ENCODE results near the gene GALM. TPM values are rescaled to one million over a fixed set of nuclear protein-coding genes. Genes with fewer than 3 reads are reported as not detected.
"Not testable (repeated sequence)": the region's sequence is repeated elsewhere in the genome, so short reads cannot be mapped to it uniquely, and the experiment has no call there.

The GALM gene
- total RNA-seq, 1 donor from 2014 or later = 15.6 TPM

- peak; percentile 51 for ATAC-seq
- intact Hi-C loops (cut with DNase I) = no loop called here
- no peak for DNase-seq (ENCODE audit: missing footprints)
Measured at GRCh38 chr2:38723173-38723572, 57.3 kb downstream of the GALM start.

GRCh38 chr2:38727661-38728060 lies 61.7 kb downstream of the GALM start:
- no peak for ATAC-seq

DNA sequence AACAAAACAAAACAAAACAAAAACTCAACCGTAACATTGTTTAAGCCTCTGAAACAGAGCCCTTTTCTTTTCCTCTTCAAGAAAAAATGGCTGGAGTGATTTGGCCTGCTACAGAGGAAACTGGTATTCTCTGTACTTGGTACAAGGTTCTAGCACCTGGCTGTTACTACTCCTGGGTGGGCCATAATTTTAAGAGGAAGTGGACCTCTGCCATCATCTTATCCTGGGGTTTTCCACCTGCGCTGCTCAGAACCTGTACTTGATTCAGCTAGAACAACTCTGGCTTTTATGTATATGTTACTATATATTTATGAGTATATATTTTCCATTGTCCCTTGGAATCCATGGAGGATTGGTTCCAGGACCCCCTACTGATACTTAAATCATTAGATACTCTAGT lies 62.8 kb downstream of the GALM start:
- DNase-seq (ENCODE audit: missing footprints) (no peak), ATAC-seq (no peak)
- intact Hi-C loops (cut with DNase I) = no loop called here

More at GRCh38 chr2:38727661-38728060, 61.7 kb downstream of the GALM start:
- no peak for DNase-seq (ENCODE audit: missing footprints)
- intact Hi-C loops (cut with DNase I) = no loop called here

- intact Hi-C loops (cut with DNase I) = no loop called here
- ATAC-seq (no peak), DNase-seq (ENCODE audit: missing footprints) (no peak)
Measured at GRCh38 chr2:38731090-38731489, 65.2 kb downstream of the GALM start.

- DNase-seq (ENCODE audit: missing footprints) (no peak), ATAC-seq (no peak)
- intact Hi-C loops (cut with DNase I) = no loop called here
Measured at GRCh38 chr2:38731684-38732221, 65.8 kb downstream of the GALM start.

GRCh38 chr2:38733300-38733971 lies 67.5 kb downstream of the GALM start:
- ATAC-seq (no peak), DNase-seq (ENCODE audit: missing footprints) (no peak)
- intact Hi-C loops (cut with DNase I) = no loop called here

DNA sequence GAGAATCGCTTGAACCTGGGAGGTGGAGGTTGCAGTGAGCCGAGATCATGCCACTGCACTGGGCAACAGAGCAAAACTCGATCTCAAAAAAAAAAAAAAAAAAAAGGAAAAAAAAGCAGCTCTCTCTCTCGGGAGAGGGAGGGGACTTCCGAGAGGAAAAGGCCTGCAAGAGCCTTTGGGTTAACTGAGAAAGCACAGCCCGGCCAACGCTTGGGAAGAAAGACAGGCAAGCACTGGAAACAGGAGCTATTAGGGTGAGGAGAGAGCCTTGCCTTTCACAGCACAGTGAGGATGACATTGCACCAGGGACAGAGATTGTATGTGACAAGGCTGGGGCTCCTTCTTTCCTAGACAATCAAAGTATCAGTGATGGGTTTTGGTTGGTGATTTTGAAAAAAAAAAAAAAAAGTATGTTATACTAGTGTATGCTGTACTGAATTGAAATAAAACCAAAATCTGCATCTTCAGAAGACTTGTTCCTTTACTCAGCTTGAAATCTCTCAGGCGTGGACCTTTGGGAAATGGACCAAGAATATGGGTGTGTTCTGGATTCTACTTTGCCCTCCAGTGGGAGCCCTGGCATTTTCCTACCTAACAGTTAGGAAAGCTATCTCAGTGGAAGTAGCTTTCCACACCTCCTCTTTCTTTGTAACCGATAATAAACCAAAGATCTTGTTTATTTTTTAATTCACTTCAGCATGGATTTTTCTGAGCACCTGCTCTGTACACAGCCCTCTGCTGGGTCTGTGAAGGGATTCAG lies 68.6 kb downstream of the GALM start:
- intact Hi-C loops (cut with DNase I) = no loop called here
- DNase-seq (ENCODE audit: missing footprints) (no peak), ATAC-seq (no peak)

GRCh38 chr2:38735999-38736320 lies 70.0 kb downstream of the GALM start:
- ATAC-seq = peak; percentile 21
- no peak for DNase-seq (ENCODE audit: missing footprints)
- intact Hi-C loops (cut with DNase I) = no loop called here

GRCh38 chr2:38737000-38737698 lies 71.2 kb downstream of the GALM start:
- DNase-seq (ENCODE audit: missing footprints); intact Hi-C loops (cut with DNase I): not testable (repeated sequence)
- ATAC-seq = peak; percentile 34

GRCh38 chr2:38737925-38738324 lies 72.0 kb downstream of the GALM start:
- no peak for ATAC-seq
- DNase-seq (ENCODE audit: missing footprints) = no peak
- intact Hi-C loops (cut with DNase I) = no loop called here

DNA sequence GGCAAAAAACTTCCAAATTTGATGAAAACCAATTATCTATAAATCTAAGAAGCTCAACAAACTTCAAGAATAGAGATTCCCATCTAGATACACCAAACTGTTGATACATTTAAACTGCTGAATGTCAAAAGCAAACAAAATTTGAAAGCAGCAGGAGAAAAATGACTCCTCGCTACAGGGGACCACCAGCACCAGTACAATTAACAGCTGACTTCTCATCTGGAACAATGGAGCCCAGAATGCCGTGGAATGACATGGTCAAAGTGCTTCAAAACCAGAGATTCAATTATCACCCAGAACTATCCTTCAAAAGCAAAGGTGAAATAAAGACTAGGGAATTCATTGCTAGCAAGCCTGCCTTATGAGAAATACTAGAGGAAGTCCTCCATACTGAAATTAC lies 73.6 kb downstream of the GALM start:
- intact Hi-C loops (cut with DNase I) = no loop called here
- DNase-seq (ENCODE audit: missing footprints) (no peak), ATAC-seq (no peak)

DNA sequence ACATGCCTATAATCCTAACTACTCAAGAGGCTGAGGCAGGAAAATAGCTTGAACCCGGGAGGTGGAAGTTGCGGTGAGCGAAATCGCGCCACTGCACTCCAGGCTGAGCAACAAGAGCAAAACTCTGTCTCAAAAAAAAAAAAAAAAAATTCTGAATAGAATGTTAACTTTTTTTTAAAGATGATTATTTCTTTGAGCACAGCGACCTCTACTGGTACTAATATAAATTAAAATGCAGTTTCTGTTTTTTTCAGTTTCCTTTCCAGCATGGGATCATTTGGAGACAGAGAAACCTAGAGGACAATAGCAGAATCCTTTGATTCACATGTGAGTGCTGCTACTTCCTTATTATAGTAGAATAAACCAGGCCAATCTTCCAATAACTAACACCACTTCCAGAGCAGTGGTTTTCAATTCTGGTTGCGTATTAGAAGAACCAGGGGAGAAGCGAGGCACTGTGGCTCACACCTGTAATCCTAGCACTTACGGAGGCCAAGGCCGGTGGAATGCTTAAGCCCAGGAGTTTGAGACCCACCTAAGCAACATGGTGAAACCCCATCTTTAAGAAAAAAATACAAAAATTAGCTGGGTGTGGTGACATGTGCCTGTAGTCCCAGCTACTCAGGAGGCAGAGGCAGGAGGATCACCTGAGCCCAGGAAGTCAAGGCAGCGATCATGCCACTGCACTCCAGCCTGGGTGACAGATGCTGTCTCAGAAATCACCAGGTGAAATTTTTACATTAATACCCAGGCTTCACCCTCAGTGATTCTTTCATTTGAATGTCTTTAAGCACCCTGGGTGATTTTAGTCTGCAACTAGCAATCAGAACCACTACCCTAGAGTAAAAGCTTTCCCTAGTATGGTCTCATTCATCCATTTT lies 75.2 kb downstream of the GALM start:
- no peak for DNase-seq (ENCODE audit: missing footprints)
- no peak for ATAC-seq
- intact Hi-C loops (cut with DNase I) = loop anchor here (5.0 to 10.0 kb wide), 2 partner anchors 204 to 426 kb away; no protein-coding TSS in a partner anchor

GRCh38 chr2:38742797-38743559 lies 77.1 kb downstream of the GALM start:
- no peak for ATAC-seq
- no peak for DNase-seq (ENCODE audit: missing footprints)
- intact Hi-C loops (cut with DNase I) = loop anchor here (5.0 to 10.0 kb wide), 2 partner anchors 206 to 428 kb away; no protein-coding TSS in a partner anchor

DNA sequence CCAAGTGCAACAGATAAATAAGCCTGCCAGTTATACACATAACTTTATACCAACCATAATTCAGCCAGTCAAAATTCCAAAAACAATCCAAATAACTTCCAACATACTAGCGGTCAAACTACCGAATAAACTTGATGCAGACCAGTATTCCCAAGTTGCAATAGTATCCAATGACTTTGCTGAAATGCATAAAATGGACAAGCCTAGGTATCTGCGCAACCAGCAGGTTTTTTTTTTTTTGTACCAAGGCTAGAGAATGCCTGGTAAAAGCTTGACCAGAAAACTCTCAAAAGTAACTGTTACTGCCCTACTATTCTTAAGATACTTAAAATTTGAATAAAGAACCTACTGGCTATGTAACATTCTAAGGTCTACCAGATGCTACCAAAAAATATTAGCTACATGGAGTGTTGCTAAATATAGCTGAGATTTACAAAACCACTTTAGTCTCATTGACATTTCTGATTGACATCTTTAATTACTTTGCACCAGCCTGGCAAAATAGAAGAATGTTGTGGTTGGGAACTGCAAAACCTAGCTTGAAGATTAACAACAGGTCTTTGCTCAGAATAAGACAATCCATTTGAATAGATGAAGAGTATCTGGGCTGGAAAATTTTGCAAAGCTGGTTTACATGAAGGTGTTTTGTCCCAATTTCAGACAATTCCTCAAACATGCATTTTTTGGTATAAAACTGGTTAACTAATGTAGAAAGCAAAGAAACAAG lies 77.9 kb downstream of the GALM start:
- ATAC-seq (no peak), DNase-seq (ENCODE audit: missing footprints) (no peak)
- intact Hi-C loops (cut with DNase I) = loop anchor here (5.0 to 10.0 kb wide), 2 partner anchors 207 to 429 kb away; no protein-coding TSS in a partner anchor

- no peak for ATAC-seq
- intact Hi-C loops (cut with DNase I) = loop anchor here (5.0 to 10.0 kb wide), 2 partner anchors 207 to 430 kb away; no protein-coding TSS in a partner anchor
- DNase-seq (ENCODE audit: missing footprints) = no peak
Measured at GRCh38 chr2:38744399-38744780, 78.5 kb downstream of the GALM start.

DNA sequence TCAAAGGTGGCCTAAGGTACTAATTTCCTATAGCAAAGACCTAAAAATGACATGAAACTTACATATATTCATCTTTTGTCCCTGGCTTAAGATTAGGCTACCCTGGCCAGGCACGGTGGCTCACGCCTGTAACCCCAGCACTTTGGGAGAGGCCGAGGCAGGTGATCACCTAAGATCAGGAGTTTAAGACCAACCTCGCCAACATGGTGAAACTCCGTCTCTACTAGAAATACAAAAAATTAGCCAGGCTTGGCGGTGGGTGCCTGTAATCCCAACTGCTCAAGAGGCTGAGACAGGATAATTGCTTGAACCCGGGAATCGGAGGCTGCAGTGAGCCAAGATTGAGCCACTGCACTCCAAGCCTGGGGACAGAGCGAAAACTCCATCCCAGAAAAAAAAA lies 79.4 kb downstream of the GALM start:
- no peak for DNase-seq (ENCODE audit: missing footprints)
- intact Hi-C loops (cut with DNase I) = loop anchor here (10.0 kb wide), 1 partner anchor 430 kb away; no protein-coding TSS in a partner anchor
- ATAC-seq = no peak

DNA sequence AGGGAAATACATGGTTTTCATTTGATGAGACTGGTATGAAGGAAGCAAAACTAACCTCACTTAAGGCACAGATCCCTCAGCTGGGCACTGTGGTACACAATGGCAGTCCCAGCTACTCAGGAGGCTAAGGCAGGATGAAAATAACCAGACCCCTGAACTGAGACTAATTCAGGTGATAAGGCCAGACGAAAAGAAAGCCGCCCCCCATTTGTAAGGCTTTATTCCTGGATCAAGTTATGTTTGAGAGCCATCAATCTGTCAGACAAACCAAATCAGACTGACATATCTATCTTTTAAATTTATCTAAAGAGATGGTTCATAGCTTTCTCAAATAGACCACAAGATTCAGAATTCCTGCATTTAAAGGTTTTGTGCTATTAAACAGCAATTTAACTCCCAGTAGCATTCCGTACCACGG lies 81.1 kb downstream of the GALM start:
- DNase-seq (ENCODE audit: missing footprints) (no peak), ATAC-seq (no peak)
- intact Hi-C loops (cut with DNase I) = loop anchor here (10.0 kb wide), 1 partner anchor 432 kb away; no protein-coding TSS in a partner anchor
